ENCODE data around the gene TPMT. TPM values are rescaled to one million over a fixed set of nuclear protein-coding genes. Genes with fewer than 3 reads are reported as not detected.

The TPMT gene
- total and polyA plus RNA-seq, 2 of the 13 experiments (the other 11 are each of a cell fraction or from before 2014, with no cell fraction given), result 11.1 to 22.8 TPM

GRCh38 chr6:18154507-18155149, at the start of gene TPMT (continued):
- peak; percentile 30; the same call in 1 of the 2 replicates for TF ChIP-seq SP2 (CRISPR knock-in tag; IDR thresholded peaks at IDR 0.05)
- no peak for TF ChIP-seq MTF1 (CRISPR knock-in tag; IDR thresholded peaks at IDR 0.05)
- TF ChIP-seq NRL (CRISPR knock-in tag; IDR thresholded peaks at IDR 0.05; ENCODE audit: borderline replicate concordance), result no peak
- TF ChIP-seq HOXD1 (CRISPR knock-in tag; IDR thresholded peaks at IDR 0.05), result no peak
- no peak for TF ChIP-seq ZNF629 (CRISPR knock-in tag; conservative IDR thresholded peaks at IDR 0.05)
- TF ChIP-seq BCLAF1 (IDR thresholded peaks at IDR 0.05), result no peak
- TF ChIP-seq HMGXB3 (CRISPR knock-in tag; IDR thresholded peaks at IDR 0.05; ENCODE audit: borderline replicate concordance), result no peak
- peak; percentile 1; the same call in 1 of the 2 replicates for TF ChIP-seq SPEN (CRISPR knock-in tag; IDR thresholded peaks at IDR 0.05; ENCODE audit: low read depth)
- peak; percentile 17 for TF ChIP-seq SRSF1 (optimal IDR thresholded peaks at IDR 0.05; ENCODE audit: low read depth, low read length)
- peak; percentile 41; the same call in 1 of the 2 replicates for TF ChIP-seq PHF20 (CRISPR knock-in tag; IDR thresholded peaks at IDR 0.05)
- TF ChIP-seq ZNF331 (CRISPR knock-in tag; IDR thresholded peaks at IDR 0.05), result peak; percentile 40
- peak; percentile 66; the same call in 1 of the 2 replicates for TF ChIP-seq POLR2G (IDR thresholded peaks at IDR 0.05; ENCODE audit: low read depth, low read length)
- no peak for TF ChIP-seq ZSCAN30 (CRISPR knock-in tag; IDR thresholded peaks at IDR 0.05)
- no peak for TF ChIP-seq ARID2 (CRISPR knock-in tag; IDR thresholded peaks at IDR 0.05; ENCODE audit: borderline replicate concordance)
- no peak for TF ChIP-seq ZNF598 (CRISPR knock-in tag; IDR thresholded peaks at IDR 0.05; ENCODE audit: borderline replicate concordance)
- TF ChIP-seq RFX5 (IDR thresholded peaks at IDR 0.05; ENCODE audit: low read depth, low read length), result no peak
- TF ChIP-seq ARNT2 (CRISPR knock-in tag; IDR thresholded peaks at IDR 0.05; ENCODE audit: low read depth), result no peak; the same call in 1 of the 2 replicates
- TF ChIP-seq ZNF275 (CRISPR knock-in tag; IDR thresholded peaks at IDR 0.05; ENCODE audit: borderline replicate concordance), result peak; percentile 14
- TF ChIP-seq REXO4 (CRISPR knock-in tag; IDR thresholded peaks at IDR 0.05; ENCODE audit: borderline replicate concordance), result no peak

Data from HepG2 (cell line).